Brain microvascular endothelial cell (primary cell): ENCODE data around the gene CDCA8.

ENCODE experiments used
- DNase-seq: peaks from one replicate; pipeline ENCODE4 v3.0.0-alpha.2; 2020
- H3K27ac ChIP-seq: fragments of 250-450 bp; sonication (Bioruptor Pico); 2 replicates; pipeline ENCODE4 v1.5.1; 2020; ENCODE audit warnings: mild to moderate bottlenecking, moderate library complexity
- H3K27me3 ChIP-seq: fragments of 250-450 bp; sonication (Bioruptor Pico); replicated peaks from 2 replicates; pipeline ENCODE4 v1.5.1; 2020; ENCODE audit warnings: mild to moderate bottlenecking
- H3K36me3 ChIP-seq: fragments of 250-450 bp; sonication (Bioruptor Pico); replicated peaks from 2 replicates; pipeline ENCODE4 v1.5.1; 2020; ENCODE audit warnings: mild to moderate bottlenecking
- H3K4me3 ChIP-seq: 2 replicates; pipeline ENCODE4 v1.5.1; 2011; ENCODE audit warnings: low read depth, mild to moderate bottlenecking, control low read depth, low read length, moderate library complexity
- CTCF ChIP-seq: IDR thresholded peaks from 2 replicates; pipeline ENCODE4 v1.5.1; 2011; ENCODE audit warnings: low read depth, mild to moderate bottlenecking, moderate library complexity, low read length, control low read depth, inconsistent platforms; ENCODE audit errors: missing control alignments
- in situ Hi-C: cut with HindIII; loops from 2 replicates; pipeline ENCODE4 v1.10.0; 2017; ENCODE audit warnings: low sequenced_read_pairs, low pct_ligation_motif_present

The CDCA8 gene

GRCh38 chr1:37653906-37654305 is 38.4 kb upstream of the CDCA8 start:
- in situ Hi-C loops = no loop called here
- H3K4me3 ChIP-seq = no peak overlapping the region
- TF ChIP-seq CTCF = no peak
- H3K36me3 ChIP-seq = no peaks in the 10 kb centered on the region
- no peak overlapping the region for H3K27ac ChIP-seq
- peaks cover 17% of the 10 kb centered on the region for H3K27me3 ChIP-seq
- no peak for DNase-seq

GRCh38 chr1:37655274-37655673 is 37.0 kb upstream of the CDCA8 start:
- no peak overlapping the region for H3K27ac ChIP-seq
- TF ChIP-seq CTCF = no peak
- H3K27me3 ChIP-seq = peaks cover 27% of the 10 kb centered on the region
- in situ Hi-C loops = no loop called here
- no peaks in the 10 kb centered on the region for H3K36me3 ChIP-seq
- no peak overlapping the region for H3K4me3 ChIP-seq
- no peak for DNase-seq

- Histone ChIP-seq H3K27ac (no peak overlapping the region), H3K36me3 (no peaks in the 10 kb centered on the region), H3K27me3 (peaks cover 33% of the 10 kb centered on the region), H3K4me3 (no peak overlapping the region)
- TF ChIP-seq CTCF = no peak
- in situ Hi-C loops = no loop called here
- no peak for DNase-seq
Observed at GRCh38 chr1:37656026-37656425, 36.3 kb upstream of the CDCA8 start.

GRCh38 chr1:37656881-37657280 is 35.4 kb upstream of the CDCA8 start:
- no peak for TF ChIP-seq CTCF
- no peak overlapping the region for H3K4me3 ChIP-seq
- in situ Hi-C loops = no loop called here
- no peaks in the 10 kb centered on the region for H3K36me3 ChIP-seq
- no peak overlapping the region for H3K27ac ChIP-seq
- peaks cover 32% of the 10 kb centered on the region for H3K27me3 ChIP-seq
- no peak for DNase-seq

- no peak for DNase-seq
- H3K4me3 ChIP-seq = no peak overlapping the region
- no peak for TF ChIP-seq CTCF
- no peak overlapping the region for H3K27ac ChIP-seq
- H3K36me3 ChIP-seq = no peaks in the 10 kb centered on the region
- in situ Hi-C loops = no loop called here
- peaks cover 28% of the 10 kb centered on the region for H3K27me3 ChIP-seq
Observed at GRCh38 chr1:37657620-37658412, 34.5 kb upstream of the CDCA8 start.

GRCh38 chr1:37658486-37658885 is 33.8 kb upstream of the CDCA8 start:
- no peak for DNase-seq
- Histone ChIP-seq H3K27ac (no peak overlapping the region), H3K27me3 (peaks cover 30% of the 10 kb centered on the region), H3K36me3 (no peaks in the 10 kb centered on the region), H3K4me3 (no peak overlapping the region)
- no peak for TF ChIP-seq CTCF
- in situ Hi-C loops = no loop called here
